Measurements from ENCODE around the gene SART1.

DNA sequence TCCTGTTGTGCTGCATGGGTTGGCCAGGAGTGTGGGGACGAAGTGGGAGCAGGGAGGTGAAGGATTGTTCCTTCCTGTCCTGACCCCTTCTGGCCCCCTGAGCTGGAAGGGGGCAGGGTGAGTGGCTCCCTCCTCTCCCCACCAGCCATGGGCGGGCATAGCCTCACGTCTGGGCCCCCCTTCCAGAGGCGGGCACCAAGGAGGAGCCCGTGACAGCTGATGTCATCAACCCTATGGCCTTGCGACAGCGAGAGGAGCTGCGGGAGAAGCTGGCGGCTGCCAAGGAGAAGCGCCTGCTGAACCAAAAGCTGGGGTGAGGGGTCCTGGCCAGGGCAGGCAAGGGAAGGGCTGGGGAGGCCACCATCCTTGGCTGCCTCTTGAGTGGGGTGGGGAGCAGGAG lies 3.4 kb downstream of the SART1 start:
- TF ChIP-seq, protein P1, sequence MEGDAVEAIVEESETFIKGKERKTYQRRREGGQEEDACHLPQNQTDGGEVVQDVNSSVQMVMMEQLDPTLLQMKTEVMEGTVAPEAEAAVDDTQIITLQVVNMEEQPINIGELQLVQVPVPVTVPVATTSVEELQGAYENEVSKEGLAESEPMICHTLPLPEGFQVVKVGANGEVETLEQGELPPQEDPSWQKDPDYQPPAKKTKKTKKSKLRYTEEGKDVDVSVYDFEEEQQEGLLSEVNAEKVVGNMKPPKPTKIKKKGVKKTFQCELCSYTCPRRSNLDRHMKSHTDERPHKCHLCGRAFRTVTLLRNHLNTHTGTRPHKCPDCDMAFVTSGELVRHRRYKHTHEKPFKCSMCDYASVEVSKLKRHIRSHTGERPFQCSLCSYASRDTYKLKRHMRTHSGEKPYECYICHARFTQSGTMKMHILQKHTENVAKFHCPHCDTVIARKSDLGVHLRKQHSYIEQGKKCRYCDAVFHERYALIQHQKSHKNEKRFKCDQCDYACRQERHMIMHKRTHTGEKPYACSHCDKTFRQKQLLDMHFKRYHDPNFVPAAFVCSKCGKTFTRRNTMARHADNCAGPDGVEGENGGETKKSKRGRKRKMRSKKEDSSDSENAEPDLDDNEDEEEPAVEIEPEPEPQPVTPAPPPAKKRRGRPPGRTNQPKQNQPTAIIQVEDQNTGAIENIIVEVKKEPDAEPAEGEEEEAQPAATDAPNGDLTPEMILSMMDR (IDR thresholded peaks at IDR 0.05 in 4 of 5, conservative IDR thresholded peaks at IDR 0.05 in 1 of 5): no peak
- TF ChIP-seq POLR2A (IDR thresholded peaks at IDR 0.05): no peak

Data from gastrocnemius medialis (tissue), 4 donors.